HepG2 (cell line): Measurements from ENCODE around the gene HINT2. TPM values are rescaled to one million over a fixed set of nuclear protein-coding genes. Genes with fewer than 3 reads are reported as not detected.
A peak's percentile ranks its signal among the peaks of the same experiment; 100 is the strongest.

Experiments
- ATM ChIP-seq: fragments of 450-650 bp; IDR thresholded peaks from 2 replicates; pipeline ENCODE4 v1.7.1; 2017; ENCODE audit warnings: mild to moderate bottlenecking, borderline replicate concordance
- CAMTA2 ChIP-seq: sonication (generic); formaldehyde crosslinking; IDR thresholded peaks from 2 replicates; pipeline ENCODE4 v1.4.0; 2020; ENCODE audit warnings: mild to moderate bottlenecking, missing genetic modification reagents, borderline replicate concordance
- EEA1 ChIP-seq: sonication (generic); formaldehyde crosslinking; IDR thresholded peaks from 2 replicates; pipeline ENCODE4 v1.5.1; 2020; ENCODE audit warnings: mild to moderate bottlenecking, missing genetic modification reagents, borderline replicate concordance
- FIP1L1 ChIP-seq: fragments of 200-400 bp; formaldehyde crosslinking; IDR thresholded peaks from 2 replicates; pipeline ENCODE4 v1.6.1; 2018; ENCODE audit warnings: low read depth, mild to moderate bottlenecking, low read length, moderate library complexity, borderline replicate concordance; ENCODE audit not compliant: insufficient read depth
- HES4 ChIP-seq: sonication (generic); formaldehyde crosslinking; IDR thresholded peaks from 2 replicates; pipeline ENCODE4 v1.9.0; 2021; ENCODE audit warnings: mild to moderate bottlenecking, missing genetic modification reagents, borderline replicate concordance
- HNRNPLL ChIP-seq: fragments of 200-400 bp; formaldehyde crosslinking; IDR thresholded peaks from 2 replicates; pipeline ENCODE4 v1.6.1; 2017; ENCODE audit warnings: mild to moderate bottlenecking, low read depth, low read length; ENCODE audit not compliant: poor library complexity, severe bottlenecking
- MED1 ChIP-seq: sonication (generic); formaldehyde crosslinking; IDR thresholded peaks from 2 replicates; pipeline ENCODE4 v1.4.0; 2020; ENCODE audit warnings: missing genetic modification reagents
- NKX3-1 ChIP-seq: sonication (generic); formaldehyde crosslinking; IDR thresholded peaks from 2 replicates; pipeline ENCODE4 v1.5.0; 2020; ENCODE audit warnings: missing genetic modification reagents
- PATZ1 ChIP-seq: sonication (generic); formaldehyde crosslinking; IDR thresholded peaks from 2 replicates; pipeline ENCODE4 v1.4.0; 2020; ENCODE audit warnings: missing genetic modification reagents
- PITX1 ChIP-seq: sonication (generic); formaldehyde crosslinking; IDR thresholded peaks from 2 replicates; pipeline ENCODE4 v1.5.1; 2020; ENCODE audit warnings: mild to moderate bottlenecking, missing genetic modification reagents
- TFAP4 ChIP-seq: sonication (generic); IDR thresholded peaks from 2 replicates; pipeline ENCODE4 v1.6.1; 2016; ENCODE audit warnings: low read depth, borderline replicate concordance
- TP53 ChIP-seq: sonication (generic); formaldehyde crosslinking; conservative IDR thresholded peaks from 2 replicates; pipeline ENCODE4 v1.4.0; 2020; ENCODE audit warnings: missing genetic modification reagents
- U2AF2 ChIP-seq: fragments of 200-400 bp; formaldehyde crosslinking; IDR thresholded peaks from 2 replicates; pipeline ENCODE4 v1.6.1; 2017; ENCODE audit warnings: low read depth, mild to moderate bottlenecking, low read length
- ZBTB37 ChIP-seq: sonication (generic); formaldehyde crosslinking; IDR thresholded peaks from 2 replicates; pipeline ENCODE4 v1.4.0; 2020; ENCODE audit warnings: mild to moderate bottlenecking, missing genetic modification reagents
- ZFP91 ChIP-seq: sonication (generic); formaldehyde crosslinking; IDR thresholded peaks from 2 replicates; pipeline ENCODE4 v1.9.0; 2022; ENCODE audit warnings: missing genetic modification reagents, mild to moderate bottlenecking, borderline replicate concordance
- ZNF143 ChIP-seq: sonication (generic); formaldehyde crosslinking; IDR thresholded peaks from 2 replicates; pipeline ENCODE4 v1.4.0; 2020; ENCODE audit warnings: missing genetic modification reagents
- ZNF543 ChIP-seq: sonication (generic); formaldehyde crosslinking; IDR thresholded peaks from 2 replicates; pipeline ENCODE4 v1.4.0; 2020; ENCODE audit warnings: mild to moderate bottlenecking, missing genetic modification reagents
- ZNF574 ChIP-seq: sonication (generic); formaldehyde crosslinking; IDR thresholded peaks from 2 replicates; pipeline ENCODE4 v1.4.0; 2020; ENCODE audit warnings: missing genetic modification reagents
- ZNF660 ChIP-seq: sonication (generic); formaldehyde crosslinking; IDR thresholded peaks from 2 replicates; pipeline ENCODE4 v1.5.1; 2020; ENCODE audit warnings: mild to moderate bottlenecking, low read depth, missing genetic modification reagents, borderline replicate concordance
- polyA plus RNA-seq, 8 experiments: library from polyadenylated mRNA; depleted of rRNA in 3 of 8; stranded (reverse) in 7 of 8; unstranded in 1 of 8; fragments of >200 nt; fragmentation: Illumina TruSeq in 4 of 8; extraction: Trizol in 4 of 8; gene quantifications; 2 replicates each; pipeline versions ENCODE4 v1.2.1 to v1.2.3, GENCODE V29; 2011 to 2016; ENCODE audit warnings: low read depth in 4 of 8, missing spikeins in 1 of 8, mixed read lengths in 1 of 8; ENCODE audit not compliant: insufficient read depth in 1 of 8
- total RNA-seq, 5 experiments: library from RNA; depleted of rRNA; stranded (reverse); fragments of >200 nt; fragmentation: Illumina TruSeq; extraction: Trizol; gene quantifications; 2 replicates each; pipeline ENCODE4 v1.2.3, GENCODE V29; 2016; ENCODE audit warnings: low read depth in 1 of 5

Gene HINT2
- total and polyA plus RNA-seq, 2 of the 13 experiments (the other 11 are each of a cell fraction or from before 2014, with no cell fraction given): 37.9 to 56.2 TPM

GRCh38 chr9:35801328-35802128 is 13.3 kb downstream of the HINT2 start (continued):
- no peak for TF ChIP-seq ZFP91 (CRISPR knock-in tag)
- TF ChIP-seq PITX1: no peak
- no peak for TF ChIP-seq TP53 (CRISPR knock-in tag)
- TF ChIP-seq NKX3-1 (CRISPR knock-in tag): no peak
- no peak for TF ChIP-seq EEA1 (CRISPR knock-in tag)
- no peak for TF ChIP-seq ZNF143 (CRISPR knock-in tag)
- TF ChIP-seq ZNF574 (CRISPR knock-in tag): no peak
- no peak for TF ChIP-seq FIP1L1
- TF ChIP-seq PATZ1 (CRISPR knock-in tag): 0 out of 2 replicates have a peak, but pooled peaks have one; percentile 26
- TF ChIP-seq HES4 (CRISPR knock-in tag): 0 out of 2 replicates have a peak, but pooled peaks have one; percentile 24
- no peak for TF ChIP-seq TFAP4
- TF ChIP-seq U2AF2: no peak
- 0 out of 2 replicates have a peak, but pooled peaks have one; percentile 37 for TF ChIP-seq CAMTA2 (CRISPR knock-in tag)
- TF ChIP-seq ATM: no peak
- no peak for TF ChIP-seq ZNF660 (CRISPR knock-in tag)
- TF ChIP-seq ZBTB37 (CRISPR knock-in tag): 0 out of 2 replicates have a peak, but pooled peaks have one; percentile 32
- TF ChIP-seq HNRNPLL: no peak
- TF ChIP-seq MED1 (CRISPR knock-in tag): no peak
- no peak for TF ChIP-seq ZNF543 (CRISPR knock-in tag)
